SKM-1 (cell line): ENCODE data around the gene MAGI1.

Experiments
- DNase-seq: peaks from one replicate; lab custom pipeline; 2025; ENCODE audit not compliant: unreplicated experiment; lab: John Stamatoyannopoulos, UW

The MAGI1 gene

DNA sequence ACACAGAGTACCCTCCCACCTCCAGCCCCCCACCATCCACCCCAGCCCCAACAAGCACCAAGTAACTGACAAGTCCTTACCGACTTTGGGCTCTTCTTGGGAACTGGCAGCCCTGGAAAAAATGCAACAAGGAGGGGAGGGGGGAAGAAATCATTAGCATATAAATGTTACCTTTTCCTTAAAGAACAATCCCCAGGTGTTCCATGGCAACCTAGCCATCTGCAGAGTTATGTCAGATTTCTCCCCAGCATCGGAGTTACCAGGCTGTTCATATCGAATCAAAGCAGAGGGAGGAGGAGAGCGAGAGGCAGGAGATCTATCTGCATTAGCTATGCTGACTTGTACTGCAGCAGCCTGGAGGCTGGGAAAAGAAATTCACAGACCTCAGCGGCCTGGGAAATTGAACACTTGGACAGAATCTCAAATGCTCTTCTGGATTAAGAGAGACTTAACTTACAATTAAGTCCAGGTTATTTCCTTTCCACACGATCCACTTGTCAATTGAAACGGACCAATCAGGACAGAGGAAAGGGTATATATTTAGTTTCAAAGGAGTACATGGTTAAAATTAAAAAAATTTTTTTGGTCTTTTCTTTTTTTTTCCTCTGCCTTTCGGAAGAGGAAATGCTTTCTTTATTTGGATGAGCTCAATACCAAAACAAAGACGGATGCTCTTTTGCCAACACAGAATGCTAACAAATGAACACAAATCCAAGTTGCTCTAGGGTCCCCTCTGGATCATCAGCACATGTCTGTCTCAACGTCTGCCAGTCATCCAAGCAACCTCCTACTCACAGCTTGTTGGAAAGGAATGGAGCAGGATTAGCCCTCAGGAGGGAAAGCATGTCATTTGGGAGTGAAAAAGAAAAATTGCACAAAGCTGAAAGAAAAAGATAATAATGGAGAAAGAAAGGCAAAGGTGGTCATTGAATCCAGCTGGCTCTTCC is 637.1 kb downstream of the MAGI1 start:
- DNase-seq: no peak

DNA sequence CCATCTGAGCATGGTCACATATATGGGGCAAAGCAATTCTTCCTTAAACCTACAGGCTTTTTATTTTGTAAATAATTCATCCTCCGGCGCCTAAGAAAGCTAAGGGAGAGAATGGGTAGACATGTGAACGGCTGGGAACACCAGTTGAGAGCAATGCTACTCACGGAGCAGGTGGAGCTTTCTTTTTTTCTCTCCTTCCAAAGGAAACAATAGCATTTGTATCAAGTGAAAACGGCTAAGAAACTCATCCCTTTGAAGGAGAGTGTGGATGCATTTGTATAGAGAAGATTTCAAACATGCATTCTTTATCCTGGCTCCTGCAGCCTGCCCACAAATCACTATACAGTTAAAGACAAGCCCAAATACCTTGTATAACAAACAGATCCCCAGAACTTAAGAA is 637.8 kb downstream of the MAGI1 start:
- no peak for DNase-seq

DNA sequence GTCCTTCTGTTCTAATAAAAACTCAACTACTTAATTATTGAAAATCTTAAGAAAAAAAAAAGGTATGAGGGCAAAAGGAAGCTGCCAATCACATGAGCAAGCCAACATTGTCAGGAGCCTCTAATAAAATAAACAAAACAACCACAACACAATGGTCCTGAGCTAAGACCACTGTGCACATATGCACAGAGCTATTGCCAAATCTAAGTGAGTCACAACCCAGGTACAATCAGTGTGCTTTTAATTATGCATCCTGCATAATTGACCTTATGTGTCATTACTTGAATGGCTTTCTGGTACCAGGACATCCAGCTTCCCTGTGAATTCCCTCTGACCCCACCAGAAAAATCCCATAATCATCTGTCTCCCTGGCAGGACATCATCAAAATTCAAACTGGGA is 639.8 kb downstream of the MAGI1 start:
- DNase-seq: no peak

DNA sequence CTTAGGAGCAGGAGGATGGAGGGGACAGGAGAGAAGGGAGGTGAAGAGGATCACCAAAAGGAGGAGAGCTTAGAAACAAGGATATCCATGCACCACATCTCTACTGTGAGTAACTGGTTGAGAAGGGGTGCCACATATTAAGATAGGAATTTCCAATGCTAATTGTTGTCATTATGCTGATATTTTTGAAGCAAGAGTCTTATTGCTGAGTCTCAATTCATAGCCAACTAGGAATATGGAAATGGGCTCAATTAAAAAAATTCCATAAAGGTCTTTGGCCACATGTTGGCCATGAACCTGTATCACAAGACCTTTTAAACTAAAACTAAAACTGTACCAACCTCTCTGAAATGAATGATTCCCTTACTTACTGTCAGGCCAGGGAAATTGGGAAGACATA is 642.6 kb downstream of the MAGI1 start:
- no peak for DNase-seq

DNA sequence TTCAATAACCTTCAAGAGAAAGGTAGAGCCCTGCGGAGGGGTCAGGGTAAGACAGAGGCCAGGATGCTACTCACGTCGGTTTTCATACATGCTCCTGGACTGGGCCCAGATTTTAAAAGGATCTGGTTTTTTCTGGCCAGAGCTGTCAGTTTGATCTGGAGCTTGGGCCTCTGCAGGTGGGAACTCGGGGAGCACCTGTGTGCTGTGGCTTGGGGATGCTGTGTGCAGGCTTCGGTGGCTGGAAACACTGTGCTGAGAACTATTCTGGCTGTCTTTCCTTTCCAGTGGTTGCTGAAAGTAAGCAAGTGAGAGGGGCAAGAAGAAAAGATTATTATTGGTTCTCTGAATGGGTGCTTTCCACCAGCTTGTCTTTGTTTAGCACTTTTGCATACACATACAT is 647.6 kb downstream of the MAGI1 start:
- no peak for DNase-seq

DNA sequence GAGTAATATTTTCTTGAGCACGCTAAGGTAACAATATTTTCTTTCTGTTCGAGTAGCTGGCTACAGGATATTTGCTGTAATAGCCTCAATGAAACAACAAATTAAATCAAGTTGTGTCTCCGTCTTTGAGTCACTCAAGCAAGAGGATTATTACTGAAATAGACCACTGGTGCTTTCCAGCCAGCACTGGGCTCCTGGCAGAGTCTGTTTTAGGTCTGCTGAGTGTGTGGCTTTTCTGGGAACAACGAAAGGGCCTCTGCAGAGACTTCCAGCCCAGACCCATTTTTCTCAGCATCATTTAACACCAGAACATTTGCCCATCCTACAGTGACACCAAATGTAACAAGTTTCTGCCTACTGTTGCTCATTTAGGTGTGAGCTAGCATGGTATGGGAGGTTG is 652.9 kb downstream of the MAGI1 start:
- DNase-seq: no peak

DNA sequence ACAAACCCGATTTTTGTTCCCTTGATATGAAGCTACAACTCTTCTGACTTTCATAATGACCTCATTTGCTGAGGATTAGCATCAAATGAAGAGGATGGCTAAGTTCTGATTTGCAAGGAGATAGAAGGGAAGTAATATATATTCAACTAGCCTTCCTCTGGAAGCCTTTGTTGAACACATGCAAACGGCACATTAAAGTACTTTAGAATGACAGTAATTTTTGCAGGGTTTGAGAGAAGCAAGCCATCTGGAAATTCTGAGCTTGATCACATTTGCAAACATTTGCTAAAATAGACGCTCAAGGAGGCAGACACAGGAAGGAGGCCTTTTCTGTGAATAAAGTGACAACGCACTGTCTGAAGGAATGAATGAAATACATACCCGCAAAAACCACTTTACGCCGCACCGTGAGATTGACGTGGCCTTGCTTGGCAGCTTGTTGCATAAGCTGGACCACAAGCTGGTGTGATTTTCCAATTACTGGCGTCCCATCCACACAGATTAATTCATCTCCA is 657.2 kb downstream of the MAGI1 start:
- no peak for DNase-seq

DNA sequence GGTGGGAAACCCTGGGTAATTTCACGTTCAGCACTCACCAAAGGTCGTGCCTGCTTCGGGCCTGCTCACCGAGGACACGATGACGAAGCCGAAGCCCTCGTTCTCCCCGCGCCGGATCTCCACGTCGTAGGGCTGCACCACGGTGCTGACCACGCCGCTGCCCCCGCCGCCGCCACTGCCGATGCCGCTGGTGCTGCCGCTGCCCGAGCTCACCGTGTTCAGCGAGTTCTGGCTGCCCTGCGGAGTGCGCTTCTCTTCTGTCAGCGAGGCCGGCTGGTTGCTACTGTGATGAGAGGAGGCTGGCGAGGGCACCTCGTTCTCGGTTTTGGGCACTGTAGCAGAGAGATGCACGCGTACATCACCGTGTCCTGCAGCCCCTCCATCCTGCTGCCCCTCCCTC is 659.5 kb downstream of the MAGI1 start:
- no peak for DNase-seq

DNA sequence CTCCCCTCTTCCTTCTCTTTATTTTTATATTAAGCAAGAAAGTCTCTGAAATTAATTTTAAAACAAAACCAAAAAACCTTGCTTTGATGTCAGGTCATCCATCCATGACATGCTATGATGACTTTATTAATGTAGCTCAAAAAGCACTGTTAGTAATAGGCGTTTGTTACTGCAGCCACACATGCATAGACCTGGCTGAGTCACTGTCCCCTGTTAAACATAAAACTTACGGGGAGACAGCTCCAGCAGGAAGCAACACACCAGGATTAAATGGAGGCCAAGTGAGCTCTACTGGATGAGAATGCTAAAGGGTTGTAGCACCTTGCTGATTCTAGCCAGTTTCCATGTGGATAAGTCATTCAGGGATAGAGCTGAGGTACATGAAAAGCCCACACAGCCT is 661.1 kb downstream of the MAGI1 start:
- no peak for DNase-seq

DNA sequence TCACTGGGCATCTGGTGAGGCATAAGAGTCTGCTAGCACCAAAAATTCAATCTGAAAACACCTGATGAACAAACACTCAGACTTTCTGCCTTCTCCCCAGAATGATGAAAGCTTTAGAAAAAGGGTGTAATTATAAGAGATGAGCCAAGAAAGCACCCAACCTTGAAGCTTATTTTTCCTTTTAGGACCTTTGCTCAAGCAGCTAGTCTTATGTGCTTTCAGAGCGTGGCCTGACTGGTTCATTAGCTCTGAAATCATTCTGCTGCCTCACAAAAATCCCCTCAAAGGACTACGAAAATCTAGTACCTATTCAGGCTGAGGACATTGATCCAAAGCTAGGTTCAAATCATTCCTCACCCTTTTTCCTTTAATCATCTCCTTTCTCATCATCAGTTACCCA is 662.3 kb downstream of the MAGI1 start:
- no peak for DNase-seq

DNA sequence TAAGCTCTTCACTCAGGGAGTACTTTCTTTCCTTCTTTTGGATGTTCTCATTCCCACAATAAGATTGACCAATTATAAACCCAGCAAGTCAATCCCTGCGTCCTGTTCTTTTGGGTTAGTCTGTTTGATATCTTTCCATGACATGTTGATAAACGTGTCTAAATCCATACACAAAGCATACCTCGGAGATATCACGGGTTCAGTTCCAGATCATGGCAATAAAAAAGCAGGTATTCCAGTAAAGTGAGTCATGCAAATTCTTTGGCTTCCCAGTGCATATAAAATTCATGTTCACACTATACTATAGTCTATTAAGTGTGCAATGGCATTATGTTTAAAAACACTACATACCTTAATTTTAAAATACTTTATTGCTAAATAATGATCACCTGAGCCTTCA is 667.7 kb downstream of the MAGI1 start:
- no peak for DNase-seq

DNA sequence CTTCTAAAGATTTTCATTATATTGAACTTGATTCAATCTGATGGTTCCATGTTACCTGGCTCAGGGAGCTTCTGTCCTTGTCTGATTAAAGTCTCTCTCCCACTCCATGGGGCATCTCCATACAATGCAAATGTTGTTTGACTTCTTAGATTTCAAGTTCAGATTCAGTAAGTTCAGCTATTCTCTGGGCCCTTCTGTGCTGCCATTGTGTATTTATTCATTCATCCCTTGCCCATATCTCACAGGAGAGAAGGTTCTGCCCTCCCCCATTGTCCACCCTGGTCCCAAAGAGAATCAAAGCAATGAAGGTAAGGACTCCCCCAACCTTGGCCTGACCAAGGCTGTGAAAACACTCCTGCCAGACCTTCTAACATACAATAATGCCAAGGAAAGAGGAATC is 669.9 kb downstream of the MAGI1 start:
- DNase-seq: no peak

DNA sequence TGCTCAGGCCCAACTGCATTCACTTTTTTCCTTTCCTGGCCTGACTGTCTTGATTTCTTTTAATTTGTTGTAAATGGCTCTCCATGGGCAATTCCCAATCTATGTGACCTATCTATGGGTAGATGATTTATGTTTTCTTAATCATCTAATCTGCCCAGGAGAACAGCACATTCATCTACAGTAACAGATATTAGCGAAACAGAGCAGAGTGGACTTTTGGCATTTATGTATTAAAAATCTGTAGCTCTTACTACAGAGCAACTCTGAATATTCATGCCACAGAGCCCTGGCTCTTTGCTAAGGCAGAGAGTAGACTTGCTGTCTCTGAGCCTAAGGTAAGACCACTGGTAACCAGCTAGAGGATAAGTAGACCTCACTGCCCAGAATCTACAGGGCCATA is 676.0 kb downstream of the MAGI1 start:
- DNase-seq: no peak

DNA sequence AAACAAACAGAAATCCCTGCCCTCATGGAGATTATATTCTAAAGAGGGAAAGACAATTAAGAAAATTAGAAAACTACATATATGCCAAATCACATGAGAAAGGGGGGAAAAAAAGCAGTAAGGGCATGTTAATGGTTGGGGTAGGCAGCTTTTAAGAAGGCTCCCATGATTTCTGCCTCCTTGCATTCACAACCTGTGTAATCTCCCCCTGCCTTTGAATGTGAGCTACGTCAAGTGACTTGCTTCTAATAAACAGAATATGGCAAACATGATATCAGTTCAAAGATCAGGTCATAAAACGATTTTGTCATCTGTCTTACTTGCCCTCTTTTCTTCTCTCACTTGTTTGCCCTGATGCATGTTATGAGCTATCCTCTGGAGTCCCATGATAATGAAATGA is 677.3 kb downstream of the MAGI1 start:
- no peak for DNase-seq

DNA sequence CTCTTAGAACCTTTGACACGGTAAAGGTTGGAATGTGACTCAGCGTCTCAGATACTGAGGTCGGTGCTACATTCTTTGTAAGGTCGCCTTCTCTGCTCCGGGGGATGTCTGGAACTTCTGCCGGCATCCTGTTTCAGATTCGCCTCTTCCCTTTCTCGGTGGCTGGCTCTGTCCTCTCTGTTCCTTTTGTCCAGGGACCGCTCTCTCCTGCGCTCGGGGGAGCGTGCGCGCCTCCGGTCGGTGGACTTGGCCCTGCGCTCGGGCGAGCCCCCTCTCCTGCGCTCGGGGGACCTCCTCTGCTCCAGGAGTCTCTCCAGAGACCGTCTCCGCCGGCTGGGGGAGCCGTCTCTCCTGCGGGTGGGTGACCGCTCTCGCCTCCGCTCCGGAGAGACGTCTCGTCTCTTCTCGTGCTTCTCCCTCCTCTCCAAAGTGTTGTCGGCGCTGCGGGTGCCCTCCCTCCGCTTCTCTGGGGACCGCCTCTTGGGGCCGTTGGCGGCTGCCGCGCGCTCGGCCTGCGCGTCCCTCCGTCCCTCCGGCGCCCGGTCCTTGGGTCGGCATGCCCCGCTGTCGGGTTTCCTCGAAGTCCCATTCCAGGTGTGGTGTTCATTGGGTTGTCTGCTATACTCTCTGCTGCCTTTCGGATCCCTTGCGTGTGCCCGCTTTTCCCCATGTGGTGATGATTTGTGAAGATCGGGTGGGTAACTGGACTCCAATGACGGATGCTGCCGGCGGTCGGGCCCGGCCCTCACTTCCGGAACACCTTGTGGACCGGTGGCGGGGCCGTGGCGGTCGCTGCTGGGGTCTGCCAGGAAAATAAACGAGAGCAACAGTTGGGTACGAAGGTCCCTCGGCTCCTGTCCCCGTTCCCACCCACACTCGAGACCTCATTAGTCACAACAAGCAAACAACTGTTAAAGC is 682.1 kb downstream of the MAGI1 start:
- DNase-seq: no peak

DNA sequence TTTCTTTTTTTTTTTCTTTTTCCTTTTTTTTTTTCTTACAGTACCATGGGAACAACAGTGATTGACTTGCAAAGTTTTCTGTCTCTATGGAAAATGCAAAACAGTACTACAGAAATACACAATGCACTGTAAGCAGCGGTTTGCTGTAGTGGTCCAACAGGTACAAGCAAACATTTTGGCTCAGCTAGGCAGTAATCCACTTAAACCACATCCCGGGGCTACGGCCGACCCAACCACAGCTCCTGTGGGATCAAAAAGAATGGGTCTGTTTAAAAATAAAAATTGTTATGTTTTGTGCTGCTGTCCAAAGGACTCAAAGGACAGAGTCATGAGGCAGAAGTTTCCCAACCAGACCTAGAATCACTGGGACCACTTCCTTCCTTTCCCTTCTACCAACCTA is 683.8 kb downstream of the MAGI1 start:
- DNase-seq: no peak

DNA sequence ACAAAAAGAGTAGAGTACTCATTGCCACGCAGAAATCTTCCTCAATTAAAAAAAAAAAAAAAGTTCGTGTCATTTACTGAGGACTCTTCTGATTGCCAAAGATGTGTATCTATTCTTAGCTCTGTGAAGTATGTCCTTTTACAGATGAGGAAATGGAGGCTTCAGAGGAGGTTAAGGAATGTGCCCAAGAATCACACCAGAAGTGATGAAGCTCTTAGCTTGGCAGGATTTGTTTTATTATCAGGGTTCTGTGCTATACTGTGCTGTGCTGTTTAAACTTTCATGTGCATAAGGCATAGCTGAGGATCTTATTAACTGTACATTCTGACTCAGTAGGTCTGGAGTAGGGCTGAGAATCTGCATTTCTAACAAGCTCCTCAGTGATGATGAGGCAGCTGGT is 685.8 kb downstream of the MAGI1 start:
- no peak for DNase-seq

DNA sequence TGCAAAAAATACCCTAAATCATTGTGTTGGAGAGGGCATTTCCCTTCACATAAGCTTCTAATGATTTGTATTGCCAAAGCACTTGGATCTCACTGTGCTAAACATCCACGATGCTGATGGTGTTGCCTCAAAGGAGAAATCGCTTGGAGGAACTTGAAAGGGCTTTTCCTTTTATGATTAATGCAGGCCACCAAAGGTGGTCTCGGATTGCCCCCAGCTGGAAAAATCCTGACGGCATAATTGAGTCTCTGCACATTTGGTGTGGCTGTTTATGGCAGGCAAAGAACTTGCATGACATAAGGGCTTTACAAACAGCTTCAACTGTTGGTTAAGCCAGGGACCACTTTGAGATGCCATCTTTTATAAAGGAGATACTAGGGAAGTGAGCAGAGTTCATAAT is 687.0 kb downstream of the MAGI1 start:
- DNase-seq: no peak

DNA sequence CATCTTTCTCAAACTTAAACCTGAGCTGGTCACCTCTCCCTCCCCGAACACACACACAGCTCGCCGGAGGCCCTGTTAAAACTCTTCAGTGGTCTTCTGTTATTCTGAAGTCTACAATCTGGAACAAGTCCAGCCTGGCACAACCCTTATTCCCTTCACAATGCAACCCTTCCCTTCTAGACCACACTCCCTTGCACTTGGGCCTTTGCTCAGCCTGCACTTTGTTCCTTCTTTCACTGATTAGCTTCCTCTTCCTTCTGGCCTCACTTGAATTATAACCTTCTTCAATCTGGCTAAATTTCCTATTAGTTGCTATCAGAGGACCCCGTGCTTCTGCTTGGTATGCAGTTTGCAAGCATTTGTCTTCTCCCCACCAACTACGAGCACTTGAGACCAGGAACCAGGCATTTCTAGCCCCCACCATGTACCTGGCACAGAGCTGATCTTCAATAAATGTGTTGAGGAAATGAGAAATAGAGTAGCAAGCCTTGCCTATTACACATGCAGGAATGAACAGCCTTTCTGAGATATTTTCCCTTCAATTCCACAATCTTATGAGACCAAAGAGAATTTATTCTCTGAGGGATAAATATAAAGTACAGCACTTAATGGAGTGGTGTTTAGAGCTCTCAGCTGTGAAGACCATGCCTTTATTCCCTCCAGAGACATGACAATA is 687.8 kb downstream of the MAGI1 start:
- peak; percentile 68 for DNase-seq

DNA sequence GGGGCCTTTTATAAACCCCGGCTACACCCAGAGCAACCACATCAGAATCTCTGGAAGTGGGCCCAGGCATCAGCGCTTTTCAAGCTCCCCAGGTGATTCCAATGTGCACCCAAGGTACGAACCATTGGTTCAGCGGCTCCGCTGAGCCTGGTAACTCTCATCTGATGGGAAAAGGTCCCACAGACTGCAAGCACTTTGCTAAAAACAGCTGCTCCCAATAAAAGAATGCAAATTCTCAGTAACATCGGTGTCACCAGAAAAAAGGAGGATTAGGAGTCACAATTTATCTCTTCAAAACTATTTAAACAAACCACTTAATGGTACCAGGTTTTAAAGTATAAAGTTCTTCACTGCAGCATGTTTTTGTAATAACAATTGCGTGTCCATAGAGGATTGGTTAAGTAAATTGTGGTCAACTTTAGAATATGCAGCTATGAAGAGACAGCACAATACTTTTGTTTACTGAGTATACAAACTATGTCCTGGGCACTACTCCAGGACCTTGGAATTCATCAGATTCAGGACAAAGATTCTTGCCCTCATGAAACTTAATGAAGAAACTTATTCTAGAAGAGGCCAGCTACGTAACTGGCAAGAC is 690.2 kb downstream of the MAGI1 start:
- DNase-seq: no peak

DNA sequence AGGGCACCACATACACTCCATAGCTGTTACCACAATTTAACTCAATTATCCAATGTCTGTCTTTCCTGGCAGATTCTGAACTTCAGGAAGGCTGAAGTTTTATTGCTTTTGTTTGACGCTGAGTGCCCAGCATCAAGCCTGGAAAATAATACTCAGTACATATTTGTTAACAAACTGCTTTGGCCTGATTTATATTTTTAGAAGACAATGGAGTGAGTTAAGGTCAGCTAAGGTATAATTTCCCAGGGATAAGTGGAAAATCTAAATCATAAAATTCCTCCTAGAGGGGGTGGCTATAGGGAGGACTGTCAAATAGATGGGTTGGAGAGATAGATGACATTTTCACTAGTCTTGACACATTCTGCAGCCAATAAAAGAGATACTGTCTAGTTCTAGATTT is 691.6 kb downstream of the MAGI1 start:
- no peak for DNase-seq
